CD8-positive, alpha-beta memory T cell (primary cell): ENCODE data around the gene TRAF4. TPM values are rescaled to one million over a fixed set of nuclear protein-coding genes. Genes with fewer than 3 reads are reported as not detected.
A peak's percentile ranks its signal among the peaks of the same experiment; 100 is the strongest.
"Not testable (repeated sequence)": the region's sequence is repeated elsewhere in the genome, so short reads cannot be mapped to it uniquely, and the experiment has no call there.

ENCODE experiments used
- CTCF ChIA-PET: fragments of 350-600 bp; sonication (Branson Sonifier 250); formaldehyde crosslinking; loops from one replicate; lab custom pipeline; 2021; ENCODE audit warnings: antibody characterized with exemption; lab: Charles Lee
- POLR2A ChIA-PET: fragments of 350-600 bp; sonication (Branson Sonifier 250); formaldehyde crosslinking; loops from one replicate; lab custom pipeline; 2021; ENCODE audit warnings: antibody characterized with exemption; lab: Charles Lee
- DNase-seq, 5 donors: peaks; one replicate each; pipeline versions ENCODE4 v3.0.0 to v3.0.0-alpha.2; 2020 to 2022; ENCODE audit warnings: mixed read lengths in 1 of 5
- H3K27ac ChIP-seq: one replicate; pipeline ENCODE4 v1.7.0; 2013; ENCODE audit warnings: low read depth, mild to moderate bottlenecking, low read length, moderate library complexity
- H3K27me3 ChIP-seq: 2 replicates; pipeline ENCODE4 v1.7.0; 2013; ENCODE audit warnings: low read length, mild to moderate bottlenecking; ENCODE audit not compliant: insufficient read depth, poor library complexity, severe bottlenecking
- H3K36me3 ChIP-seq: 2 replicates; pipeline ENCODE4 v1.7.0; 2013; ENCODE audit warnings: mild to moderate bottlenecking, low read length, moderate library complexity; ENCODE audit not compliant: insufficient read depth
- H3K4me1 ChIP-seq: 2 replicates; pipeline ENCODE4 v1.7.0; 2013; ENCODE audit warnings: mild to moderate bottlenecking, low read length, moderate library complexity; ENCODE audit not compliant: insufficient read depth
- H3K4me3 ChIP-seq: 2 replicates; pipeline ENCODE4 v1.7.0; 2013; ENCODE audit warnings: mild to moderate bottlenecking, low read length
- H3K9me3 ChIP-seq: 2 replicates; pipeline ENCODE4 v1.7.0; 2013; ENCODE audit warnings: mild to moderate bottlenecking, low read length
- H3K27ac Mint-ChIP-seq, 8 donors: one replicate each; pipeline ENCODE4 v1.8.0; 2020 to 2021; ENCODE audit warnings: mixed read lengths in 8 of 8, mild to moderate bottlenecking in 6 of 8, inconsistent platforms in 3 of 8, moderate library complexity in 3 of 8
- H3K27me3 Mint-ChIP-seq, 2 donors: one replicate each; pipeline ENCODE4 v1.8.0; 2020 to 2021; ENCODE audit warnings: mixed read lengths in 2 of 2, mild to moderate bottlenecking in 1 of 2, moderate library complexity in 1 of 2
- H3K36me3 Mint-ChIP-seq, 3 donors: one replicate each; pipeline ENCODE4 v1.8.0; 2020 to 2021; ENCODE audit warnings: mixed read lengths in 3 of 3, inconsistent platforms in 1 of 3, mild to moderate bottlenecking in 1 of 3
- H3K4me1 Mint-ChIP-seq, 3 donors: one replicate each; pipeline ENCODE4 v1.8.0; 2020 to 2021; ENCODE audit warnings: mixed read lengths in 3 of 3, inconsistent platforms in 1 of 3, mild to moderate bottlenecking in 1 of 3
- H3K4me3 Mint-ChIP-seq, 7 donors: one replicate each; pipeline ENCODE4 v1.8.0; 2020 to 2021; ENCODE audit warnings: mixed read lengths in 7 of 7, mild to moderate bottlenecking in 6 of 7, moderate library complexity in 4 of 7, inconsistent platforms in 2 of 7
- H3K9me3 Mint-ChIP-seq, 5 donors: one replicate each; pipeline ENCODE4 v1.8.0; 2020 to 2022; ENCODE audit warnings: mixed read lengths in 5 of 5, mild to moderate bottlenecking in 3 of 5, moderate library complexity in 2 of 5, inconsistent platforms in 1 of 5
- polyA plus RNA-seq: library from polyadenylated mRNA; unstranded; fragments of 300-500 nt; fragmentation: Illumina TruSeq; gene quantifications from one replicate; pipeline ENCODE4 v1.2.3, GENCODE V29; 2021
- total RNA-seq, 2 experiments: library from RNA; stranded (reverse); gene quantifications; one replicate each; pipeline ENCODE4 v1.2.3, GENCODE V29; 2021

TRAF4 gene
- total and polyA plus RNA-seq, 3 experiments from 2014 or later, result 2.7 to 182 (median 176) TPM

- Histone ChIP-seq H3K4me3 (no peak overlapping the region), H3K9me3 (no peaks in the 10 kb centered on the region), H3K4me1 (no peaks in the 10 kb centered on the region), H3K36me3 (peaks cover 12% of the 10 kb centered on the region), H3K27me3 (no peaks in the 10 kb centered on the region), H3K27ac (no peak overlapping the region)
- peak in 1 of 5 donors; percentile 15 for DNase-seq
- Mint-ChIP-seq H3K9me3 (no peaks in the 10 kb centered on the region), H3K4me3 (no peak overlapping the region), H3K27ac (peak overlapping the region in 6 of 8 donors; percentile 31 to 90 (median 60)), H3K27me3 (no peaks in the 10 kb centered on the region), H3K36me3 (peaks cover 0 to 64% (median 8%) of the 10 kb centered on the region in 3 donors), H3K4me1 (peaks cover 2 to 6% (median 4%) of the 10 kb centered on the region in 3 donors)
- POLR2A ChIA-PET, result interaction anchor here (0.6 to 1.2 kb wide), 3 partner anchors 10 to 139 kb away, joined by 3 to 9 read pairs (median 3); partner anchors contain the start of gene DHRS13
- CTCF ChIA-PET, result interaction anchor here (0.7 to 7.2 kb wide), 45 partner anchors 9 to 386 kb away, joined by 3 to 78 read pairs (median 5); partner anchors contain the start of genes DHRS13, FAM222B, FLOT2 and NEK8
Measured at GRCh38 chr17:28763137-28763799, 19.5 kb downstream of the TRAF4 start.

GRCh38 chr17:28763804-28764266 lies 20.0 kb downstream of the TRAF4 start:
- Mint-ChIP-seq H3K27ac (peak overlapping the region; percentile 31 to 90 (median 76)), H3K36me3 (peaks cover 0 to 61% (median 8%) of the 10 kb centered on the region in 3 donors), H3K27me3 (no peaks in the 10 kb centered on the region), H3K4me1 (peaks cover 2 to 6% (median 4%) of the 10 kb centered on the region in 3 donors), H3K4me3 (no peak overlapping the region), H3K9me3 (no peaks in the 10 kb centered on the region)
- ChIA-PET CTCF (interaction anchor here (0.7 to 7.2 kb wide), 45 partner anchors 9 to 385 kb away, joined by 3 to 78 read pairs (median 5); partner anchors contain the start of genes DHRS13, FAM222B, FLOT2 and NEK8), POLR2A (interaction anchor here (1.0 to 1.2 kb wide), 2 partner anchors 37 to 139 kb away, joined by 3 read pairs; partner anchors contain the start of gene DHRS13)
- Histone ChIP-seq H3K9me3 (no peaks in the 10 kb centered on the region), H3K4me1 (no peaks in the 10 kb centered on the region), H3K36me3 (peaks cover 6% of the 10 kb centered on the region), H3K27ac (no peak overlapping the region), H3K27me3 (no peaks in the 10 kb centered on the region), H3K4me3 (no peak overlapping the region)
- DNase-seq, result peak; percentile 63 to 84 (median 70)

- Mint-ChIP-seq H3K4me3 (no peak overlapping the region), H3K36me3 (peaks cover 0 to 52% (median 3%) of the 10 kb centered on the region in 3 donors), H3K27ac (peak overlapping the region in 1 of 8 donors; percentile 11), H3K27me3 (no peaks in the 10 kb centered on the region), H3K4me1 (peaks cover 2 to 12% (median 7%) of the 10 kb centered on the region in 3 donors), H3K9me3 (no peaks in the 10 kb centered on the region)
- Histone ChIP-seq H3K27me3 (no peaks in the 10 kb centered on the region), H3K9me3 (no peaks in the 10 kb centered on the region), H3K36me3 (no peaks in the 10 kb centered on the region), H3K27ac (no peak overlapping the region), H3K4me1 (no peaks in the 10 kb centered on the region), H3K4me3 (no peak overlapping the region)
- ChIA-PET CTCF (interaction anchor here (0.9 to 7.2 kb wide), 16 partner anchors 9 to 188 kb away, joined by 3 to 78 read pairs (median 15); partner anchors contain the start of genes DHRS13, FLOT2, NEK8 and TLCD1), POLR2A (interaction anchor here (0.7 kb wide), 1 partner anchor 185 kb away, joined by 4 read pairs; no protein-coding TSS in a partner anchor)
- DNase-seq, result no peak
Measured at GRCh38 chr17:28765038-28765437, 21.2 kb downstream of the TRAF4 start.

- DNase-seq, result no peak
- ChIA-PET CTCF (interaction anchor here (0.6 to 4.3 kb wide), 5 partner anchors 10 to 1321 kb away, joined by 3 to 26 read pairs (median 3); no protein-coding TSS in a partner anchor), POLR2A (interaction anchor here (0.6 kb wide), 1 partner anchor 33 kb away, joined by 3 read pairs; no protein-coding TSS in a partner anchor)
- Histone ChIP-seq H3K9me3 (no peaks in the 10 kb centered on the region), H3K4me3 (no peak overlapping the region), H3K4me1 (peaks cover 14% of the 10 kb centered on the region), H3K27ac (no peak overlapping the region), H3K36me3 (no peaks in the 10 kb centered on the region), H3K27me3 (no peaks in the 10 kb centered on the region)
- peaks cover 0 to 18% (median 2%) of the 10 kb centered on the region in 3 donors for H3K36me3 Mint-ChIP-seq
- no peaks in the 10 kb centered on the region for H3K9me3 Mint-ChIP-seq
- no peak overlapping the region for H3K4me3 Mint-ChIP-seq
- H3K27ac Mint-ChIP-seq, result peak overlapping the region in 1 of 8 donors; percentile 46
- no peaks in the 10 kb centered on the region for H3K27me3 Mint-ChIP-seq
- peaks cover 19 to 34% (median 26%) of the 10 kb centered on the region in 3 donors for H3K4me1 Mint-ChIP-seq
Measured at GRCh38 chr17:28773736-28774135, 29.9 kb downstream of the TRAF4 start.

GRCh38 chr17:28774206-28774605 lies 30.4 kb downstream of the TRAF4 start:
- H3K27ac Mint-ChIP-seq, result no peak overlapping the region
- no peaks in the 10 kb centered on the region for H3K9me3 Mint-ChIP-seq
- H3K4me3 Mint-ChIP-seq, result no peak overlapping the region
- Histone ChIP-seq H3K27me3 (no peaks in the 10 kb centered on the region), H3K9me3 (no peaks in the 10 kb centered on the region), H3K4me1 (peaks cover 14% of the 10 kb centered on the region), H3K36me3 (no peaks in the 10 kb centered on the region), H3K4me3 (no peak overlapping the region), H3K27ac (no peak overlapping the region)
- peaks cover 22 to 39% (median 30%) of the 10 kb centered on the region in 3 donors for H3K4me1 Mint-ChIP-seq
- H3K36me3 Mint-ChIP-seq, result peaks cover 0 to 21% (median 2%) of the 10 kb centered on the region in 3 donors
- ChIA-PET CTCF (interaction anchor here (0.6 to 4.3 kb wide), 4 partner anchors 10 to 1321 kb away, joined by 3 to 26 read pairs (median 5); no protein-coding TSS in a partner anchor), POLR2A (interaction anchor here (0.6 kb wide), 1 partner anchor 33 kb away, joined by 3 read pairs; no protein-coding TSS in a partner anchor)
- peaks cover 0 to 1% of the 10 kb centered on the region in 2 donors for H3K27me3 Mint-ChIP-seq
- DNase-seq, result no peak

GRCh38 chr17:28777178-28777577 lies 33.4 kb downstream of the TRAF4 start:
- no peak overlapping the region for H3K4me3 ChIP-seq
- no peaks in the 10 kb centered on the region for H3K36me3 ChIP-seq
- no peaks in the 10 kb centered on the region for H3K9me3 Mint-ChIP-seq
- peak overlapping the region in 7 of 8 donors; percentile 0 to 66 (median 47) for H3K27ac Mint-ChIP-seq
- H3K4me3 Mint-ChIP-seq, result no peak overlapping the region
- CTCF ChIA-PET, result no interaction called here
- POLR2A ChIA-PET, result no interaction called here
- no peak for DNase-seq
- peaks cover 14% of the 10 kb centered on the region for H3K4me1 ChIP-seq
- H3K27ac ChIP-seq, result no peak overlapping the region
- peaks cover 0 to 1% of the 10 kb centered on the region in 2 donors for H3K27me3 Mint-ChIP-seq
- peaks cover 0 to 31% (median 1%) of the 10 kb centered on the region in 3 donors for H3K36me3 Mint-ChIP-seq
- H3K27me3 ChIP-seq, result no peaks in the 10 kb centered on the region
- H3K4me1 Mint-ChIP-seq, result peaks cover 28 to 47% (median 44%) of the 10 kb centered on the region in 3 donors
- no peaks in the 10 kb centered on the region for H3K9me3 ChIP-seq

- H3K27me3 ChIP-seq, DNase-seq, H3K4me3 ChIP-seq, H3K9me3 Mint-ChIP-seq, H3K4me3 Mint-ChIP-seq, H3K27ac ChIP-seq, H3K36me3 ChIP-seq, H3K27me3 Mint-ChIP-seq, H3K27ac Mint-ChIP-seq, H3K9me3 ChIP-seq, POLR2A ChIA-PET: not testable (repeated sequence)
- Mint-ChIP-seq H3K36me3 (peaks cover 0 to 23% (median 1%) of the 10 kb centered on the region in 3 donors), H3K4me1 (peaks cover 28 to 44% (median 42%) of the 10 kb centered on the region in 3 donors)
- CTCF ChIA-PET, result interaction anchor here (1.2 to 3.4 kb wide), 2 partner anchors 16 to 24 kb away, joined by 3 to 14 read pairs; no protein-coding TSS in a partner anchor
- peaks cover 14% of the 10 kb centered on the region for H3K4me1 ChIP-seq
Measured at GRCh38 chr17:28779601-28780000, 35.8 kb downstream of the TRAF4 start.
